GM12878 (cell line): ENCODE results near the gene ERCC2. TPM values are rescaled to one million over a fixed set of nuclear protein-coding genes. Genes with fewer than 3 reads are reported as not detected.

Source experiments
- ATAC-seq: fragments of 200-7000 bp; cut with Tn5 transposase; 3 replicates; pipeline ENCODE4 v1.9.1; 2020; ENCODE audit warnings: mild to moderate bottlenecking, moderate library complexity
- BruUV-seq: library from RNA; stranded (reverse); fragments of 400-500 nt; replicated peaks from 2 replicates; lab custom pipeline; 2021; lab: Mats Ljungman, UMichigan
- CTCF ChIA-PET: fragments of 300-600 bp; sonication (Branson Sonifier 250); formaldehyde crosslinking; extraction: SDS; loops from one replicate; lab custom pipeline; 2021; ENCODE audit warnings: inconsistent platforms; lab: Yijun Ruan, JAX
- POLR2A ChIA-PET: fragments of 350-600 bp; formaldehyde crosslinking; extraction: SDS; loops from one replicate; lab custom pipeline; 2021; ENCODE audit warnings: inconsistent platforms; lab: Charles Lee
- RAD21 ChIA-PET: fragments of 300-600 bp; sonication (Branson Sonifier 250); formaldehyde crosslinking; loops from one replicate; lab custom pipeline; 2023; ENCODE audit warnings: antibody characterized with exemption; ENCODE audit not compliant: unreplicated experiment; lab: Charles Lee
- SMC1A ChIA-PET: fragments of 300-600 bp; sonication (Branson Sonifier 250); formaldehyde crosslinking; loops from one replicate; lab custom pipeline; 2023; ENCODE audit not compliant: unreplicated experiment, uncharacterized antibody; lab: Charles Lee
- DNase-seq: peaks from one replicate; pipeline ENCODE4 v3.0.0-alpha.2; 2011; ENCODE audit warnings: low read depth, low spot score
- FAIRE-seq: peaks from 3 replicates; lab custom pipeline; 2011; peaks lifted over from hg19 to GRCh38; lab: Jason Lieb, UNC
- H2AFZ ChIP-seq: 2 replicates; pipeline ENCODE4 v1.6.0; 2011; ENCODE audit warnings: low read depth, low read length, control low read depth; ENCODE audit not compliant: control insufficient read depth
- H3K27ac ChIP-seq: 2 replicates; pipeline ENCODE4 v1.5.1; 2011; ENCODE audit warnings: control low read depth; ENCODE audit not compliant: control insufficient read depth, insufficient read depth
- H3K27me3 ChIP-seq, 2 experiments: replicated peaks in 1 of 2; 2 replicates each; pipeline versions ENCODE4 v1.6.0 to v1.6.1; 2011; ENCODE audit warnings: low read length in 1 of 2; ENCODE audit not compliant: control insufficient read depth in 2 of 2, insufficient read depth in 2 of 2
- H3K36me3 ChIP-seq, 2 experiments: 2 replicates each; pipeline ENCODE4 v1.5.1; 2011; ENCODE audit warnings: low read length in 1 of 2; ENCODE audit not compliant: control insufficient read depth in 2 of 2, insufficient read depth in 2 of 2
- H3K4me1 ChIP-seq: 2 replicates; pipeline ENCODE4 v1.6.1; 2011; ENCODE audit warnings: mild to moderate bottlenecking, low read length, moderate library complexity, mixed read lengths; ENCODE audit not compliant: control insufficient read depth, insufficient read depth
- H3K4me2 ChIP-seq: 2 replicates; pipeline ENCODE4 v1.6.0; 2011; ENCODE audit warnings: control low read depth; ENCODE audit not compliant: control insufficient read depth, insufficient read depth
- H3K4me3 ChIP-seq: fragments of 200-600 bp; sonication (generic); 2 replicates; pipeline ENCODE4 v1.5.1; 2016
- H3K79me2 ChIP-seq: 2 replicates; pipeline ENCODE4 v1.6.0; 2011; ENCODE audit warnings: low read length; ENCODE audit not compliant: control insufficient read depth, insufficient read depth
- H3K9ac ChIP-seq: 2 replicates; pipeline ENCODE4 v1.8.0; 2011; ENCODE audit warnings: low read length, control low read depth, mixed read lengths; ENCODE audit not compliant: control insufficient read depth, insufficient read depth
- H3K9me3 ChIP-seq: replicated peaks from 3 replicates; pipeline ENCODE4 v1.5.1; 2011; ENCODE audit warnings: mild to moderate bottlenecking, low read length; ENCODE audit not compliant: control insufficient read depth, insufficient read depth
- H4K20me1 ChIP-seq: 2 replicates; pipeline ENCODE4 v1.6.0; 2011; ENCODE audit not compliant: control insufficient read depth, insufficient read depth
- BCL11A ChIP-seq: IDR thresholded peaks from 2 replicates; pipeline ENCODE4 v1.6.1; 2011; ENCODE audit warnings: low read depth, low read length
- CTCF ChIP-seq, 3 experiments: IDR thresholded peaks in 2 of 3; conservative IDR thresholded peaks in 1 of 3; 2 replicates each; pipeline ENCODE4 v1.5.1; 2011; ENCODE audit warnings: low read depth in 3 of 3, low read length in 3 of 3, mild to moderate bottlenecking in 3 of 3, control low read depth in 2 of 3, moderate library complexity in 2 of 3, inconsistent platforms in 1 of 3, mixed read lengths in 1 of 3; ENCODE audit not compliant: control insufficient read depth in 2 of 3, insufficient read depth in 1 of 3; ENCODE audit errors: extremely low read depth in 1 of 3
- LARP7 ChIP-seq: fragments of 450-650 bp; IDR thresholded peaks from 2 replicates; pipeline ENCODE4 v1.6.1; 2017; ENCODE audit warnings: mild to moderate bottlenecking
- NR2F1 ChIP-seq: fragments of 450-650 bp; conservative IDR thresholded peaks from 2 replicates; pipeline ENCODE4 v1.6.1; 2017; ENCODE audit warnings: mild to moderate bottlenecking
- SKIL ChIP-seq: fragments of 450-650 bp; IDR thresholded peaks from 2 replicates; pipeline ENCODE4 v1.6.1; 2017; ENCODE audit warnings: mild to moderate bottlenecking, low read depth, inconsistent platforms; ENCODE audit not compliant: poor library complexity, severe bottlenecking
- SUPT20H ChIP-seq: IDR thresholded peaks from 2 replicates; pipeline ENCODE4 v1.6.1; 2011; ENCODE audit warnings: low read depth, mild to moderate bottlenecking, low read length, moderate library complexity, borderline replicate concordance; ENCODE audit not compliant: control insufficient read depth
- TCF7 ChIP-seq: IDR thresholded peaks from 2 replicates; pipeline ENCODE4 v1.6.1; 2014; ENCODE audit warnings: antibody characterized with exemption, borderline replicate concordance
- ZBED1 ChIP-seq: IDR thresholded peaks from 2 replicates; pipeline ENCODE4 v1.6.1; 2016; ENCODE audit warnings: borderline replicate concordance
- ZBTB40 ChIP-seq: fragments of 450-650 bp; IDR thresholded peaks from 2 replicates; pipeline ENCODE4 v1.6.1; 2016; ENCODE audit warnings: mild to moderate bottlenecking, moderate library complexity, borderline replicate concordance
- WGBS: methylation state at CpG from one replicate; pipeline ENCODE4 v1.1.6; 2016; ENCODE audit warnings: low lambda C conversion rate; ENCODE audit not compliant: insufficient replicate concordance, insufficient coverage; ENCODE audit errors: missing lambda C conversion rate; 5-methylcytosine and 5-hydroxymethylcytosine counted together
- in situ Hi-C: fragments of 300-500 bp; cut with MboI; formaldehyde crosslinking; loops from 9 replicates; pipeline ENCODE4 v1.14.3; 2018; ENCODE audit warnings: mixed read lengths
- intact Hi-C: fragments of 100-400 bp; cut with micrococcal nuclease; formaldehyde crosslinking; loops from one replicate; pipeline ENCODE4 v1.14.2; 2022; ENCODE audit not compliant: unreplicated experiment
- polyA plus RNA-seq, 11 experiments: library from polyadenylated mRNA; depleted of rRNA in 4 of 11; unstranded in 6 of 11; stranded (reverse) in 5 of 11; fragments of >200 nt; fragmentation: Nextera tagmentation in 4 of 11; fragmentation: Illumina TruSeq in 1 of 11; extraction: Ambion mirVana in 4 of 11; extraction: Trizol in 1 of 11; gene quantifications; 1 replicate in 1 of 11; 2 replicates in 10 of 11; pipeline versions ENCODE4 v1.2.1 to v1.2.3, GENCODE V29; 2011 to 2016; ENCODE audit warnings: inconsistent platforms in 2 of 11, missing spikeins in 2 of 11, low read depth in 1 of 11
- total RNA-seq, 4 experiments: library from RNA; depleted of rRNA in 3 of 4; stranded (reverse); fragments of >200 nt in 3 of 4; fragmentation: Illumina TruSeq in 1 of 4; extraction: Trizol in 1 of 4; gene quantifications; 2 replicates each; pipeline versions ENCODE4 v1.2.1 to v1.2.3, GENCODE V29; 2013 to 2021

ERCC2 gene
- total and polyA plus RNA-seq, 10 of the 15 experiments (the other 5 are each of a cell fraction or from before 2014, with no cell fraction given), result 1.3 to 40.1 (median 15.6) TPM

- Histone ChIP-seq H4K20me1 (no peaks in the 10 kb centered on the region), H3K36me3 (peaks cover 2 to 7% of the 10 kb centered on the region in 2 experiments; a peak in 3 of 4 replicates), H3K4me2 (no peak overlapping the region), H3K4me1 (no peaks in the 10 kb centered on the region; the same call in none of the 2 replicates), H3K27me3 (no peaks in the 10 kb centered on the region), H3K4me3 (no peak overlapping the region), H3K9ac (no peak overlapping the region), H3K27ac (no peak overlapping the region), H3K9me3 (no peaks in the 10 kb centered on the region), H2AFZ (no peak overlapping the region), H3K79me2 (peaks cover 7% of the 10 kb centered on the region)
- CTCF ChIA-PET, result no interaction called here
- POLR2A ChIA-PET, result interaction anchor here (0.8 kb wide), 1 partner anchor 10 kb away, joined by 3 read pairs; no protein-coding TSS in a partner anchor
- FAIRE-seq (no peak), ATAC-seq (no peak), DNase-seq (no peak)
- WGBS, result 28% methylated on average over 4 of the region's 4 CpGs
- in situ Hi-C loops (no loop called here), intact Hi-C loops (loop anchor here (10.0 kb wide), 1 partner anchor 235 kb away; no protein-coding TSS in a partner anchor)
- TF ChIP-seq NR2F1 (no peak), LARP7 (no peak), BCL11A (no peak), SUPT20H (no peak), ZBTB40 (no peak), SKIL (no peak), ZBED1 (no peak), CTCF (IDR thresholded peaks at IDR 0.05 in 2 of 3, conservative IDR thresholded peaks at IDR 0.05 in 1 of 3; ENCODE audit: control insufficient read depth in 2 of 3, extremely low read depth in 1 of 3, insufficient read depth in 1 of 3, low read depth in 3 of 3, low read length in 3 of 3) (no peak), TCF7 (no peak)
- SMC1A ChIA-PET, result interaction anchor here (0.6 kb wide), 1 partner anchor 127 kb away, joined by 4 read pairs; no protein-coding TSS in a partner anchor
- no TSS peak for BruUV-seq
- RAD21 ChIA-PET, result interaction anchor here (1.2 kb wide), 1 partner anchor 69 kb away, joined by 4 read pairs; no protein-coding TSS in a partner anchor
Observed at GRCh38 chr19:45409557-45409920, 39.2 kb upstream of the ERCC2 start.
